Ovary (tissue), 3 donors: ENCODE measurements around the gene EIF4E1B.

Source experiments
- EP300 ChIP-seq: sonication (generic); formaldehyde crosslinking; IDR thresholded peaks from one replicate; pipeline ENCODE4 v1.6.1; 2017; ENCODE audit warnings: antibody characterized with exemption
- TF ChIP-seq, protein P1 (sequence below), 3 donors: fragments of 450-650 bp in 2 of 3; fragments of 200-600 bp in 1 of 3; IDR thresholded peaks; one replicate each; pipeline versions ENCODE4 v1.5.1 to v1.8.0; 2016 to 2022; ENCODE audit warnings: antibody characterized with exemption in 3 of 3, mild to moderate bottlenecking in 1 of 3
- donor health status: DM: no; HTN: no; CAD: no.

GRCh38 chr5:176593273-176593869 lies 37.1 kb upstream of the EIF4E1B start:
- TF ChIP-seq, protein P1, sequence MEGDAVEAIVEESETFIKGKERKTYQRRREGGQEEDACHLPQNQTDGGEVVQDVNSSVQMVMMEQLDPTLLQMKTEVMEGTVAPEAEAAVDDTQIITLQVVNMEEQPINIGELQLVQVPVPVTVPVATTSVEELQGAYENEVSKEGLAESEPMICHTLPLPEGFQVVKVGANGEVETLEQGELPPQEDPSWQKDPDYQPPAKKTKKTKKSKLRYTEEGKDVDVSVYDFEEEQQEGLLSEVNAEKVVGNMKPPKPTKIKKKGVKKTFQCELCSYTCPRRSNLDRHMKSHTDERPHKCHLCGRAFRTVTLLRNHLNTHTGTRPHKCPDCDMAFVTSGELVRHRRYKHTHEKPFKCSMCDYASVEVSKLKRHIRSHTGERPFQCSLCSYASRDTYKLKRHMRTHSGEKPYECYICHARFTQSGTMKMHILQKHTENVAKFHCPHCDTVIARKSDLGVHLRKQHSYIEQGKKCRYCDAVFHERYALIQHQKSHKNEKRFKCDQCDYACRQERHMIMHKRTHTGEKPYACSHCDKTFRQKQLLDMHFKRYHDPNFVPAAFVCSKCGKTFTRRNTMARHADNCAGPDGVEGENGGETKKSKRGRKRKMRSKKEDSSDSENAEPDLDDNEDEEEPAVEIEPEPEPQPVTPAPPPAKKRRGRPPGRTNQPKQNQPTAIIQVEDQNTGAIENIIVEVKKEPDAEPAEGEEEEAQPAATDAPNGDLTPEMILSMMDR (IDR thresholded peaks at IDR 0.05) = no peak
- no peak for TF ChIP-seq EP300
